Stimulated activated effector memory CD8-positive, alpha-beta T cell treated with anti-CD3 and anti-CD28 coated beads, Interleukin-12 subunit alpha, Interleukin-12 subunit beta, amount 100 ng/mL, for 72 hours (primary cell): ENCODE measurements around the gene SOCS1.
A peak's percentile ranks its signal among the peaks of the same experiment; 100 is the strongest.

Experiments
- ATAC-seq: fragments of 150-1000 bp; cut with Tn5 transposase; 2 replicates; pipeline ENCODE4 v1.10.0; 2021
- DNase-seq, 2 donors: peaks; one replicate each; pipeline ENCODE4 v3.0.0; 2021 to 2022; ENCODE audit warnings: low spot score in 2 of 2
- H3K27ac Mint-ChIP-seq: one replicate; pipeline ENCODE4 v1.8.0; 2022; ENCODE audit warnings: mild to moderate bottlenecking, mixed read lengths
- H3K36me3 Mint-ChIP-seq: one replicate; pipeline ENCODE4 v1.8.0; 2022; ENCODE audit warnings: mild to moderate bottlenecking, mixed read lengths
- H3K4me1 Mint-ChIP-seq: one replicate; pipeline ENCODE4 v1.8.0; 2022; ENCODE audit warnings: mixed read lengths
- H3K4me3 Mint-ChIP-seq: one replicate; pipeline ENCODE4 v1.8.0; 2022; ENCODE audit warnings: mild to moderate bottlenecking, mixed read lengths
- H3K9me3 Mint-ChIP-seq: one replicate; pipeline ENCODE4 v1.8.0; 2022; ENCODE audit warnings: mixed read lengths

The SOCS1 gene

GRCh38 chr16:11274964-11275363 lies 19.0 kb upstream of the SOCS1 start:
- H3K4me3 Mint-ChIP-seq = no peak overlapping the region
- no peaks in the 10 kb centered on the region for H3K36me3 Mint-ChIP-seq
- no peaks in the 10 kb centered on the region for H3K9me3 Mint-ChIP-seq
- H3K4me1 Mint-ChIP-seq = no peaks in the 10 kb centered on the region
- H3K27ac Mint-ChIP-seq = no peak overlapping the region
- no peak for ATAC-seq
- DNase-seq = no peak

DNA sequence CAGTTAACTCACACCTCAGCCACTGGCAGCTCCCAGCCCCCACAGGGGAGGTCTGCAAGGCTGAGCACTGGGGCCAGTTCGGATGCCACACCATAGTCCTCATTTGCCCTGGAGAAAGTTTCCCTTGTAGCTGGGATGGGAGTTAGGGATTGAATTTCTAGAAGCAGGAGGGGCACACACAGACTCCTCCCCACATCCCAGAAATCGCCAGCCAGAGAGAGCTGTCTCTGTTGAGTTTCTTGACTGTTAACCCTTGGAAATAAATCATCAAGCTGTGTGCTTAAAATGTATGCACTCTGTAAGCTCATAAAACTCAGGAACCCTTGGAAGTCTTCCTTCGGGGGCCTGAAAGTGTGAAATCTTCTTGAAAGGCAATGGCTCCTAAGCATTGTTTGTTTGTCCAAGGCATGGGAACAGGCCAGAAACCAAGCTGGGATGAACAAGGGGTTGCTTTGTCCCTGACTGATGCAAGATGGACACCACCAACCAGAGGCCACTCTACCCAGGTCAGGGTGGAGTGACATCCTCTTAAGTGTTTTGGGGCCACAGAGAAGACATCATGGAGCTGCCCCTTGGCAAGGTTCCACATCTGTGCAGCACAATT lies 17.8 kb upstream of the SOCS1 start:
- ATAC-seq (no peak), DNase-seq (no peak)
- no peaks in the 10 kb centered on the region for H3K9me3 Mint-ChIP-seq
- no peak overlapping the region for H3K4me3 Mint-ChIP-seq
- no peaks in the 10 kb centered on the region for H3K4me1 Mint-ChIP-seq
- H3K27ac Mint-ChIP-seq = no peak overlapping the region
- no peaks in the 10 kb centered on the region for H3K36me3 Mint-ChIP-seq

DNA sequence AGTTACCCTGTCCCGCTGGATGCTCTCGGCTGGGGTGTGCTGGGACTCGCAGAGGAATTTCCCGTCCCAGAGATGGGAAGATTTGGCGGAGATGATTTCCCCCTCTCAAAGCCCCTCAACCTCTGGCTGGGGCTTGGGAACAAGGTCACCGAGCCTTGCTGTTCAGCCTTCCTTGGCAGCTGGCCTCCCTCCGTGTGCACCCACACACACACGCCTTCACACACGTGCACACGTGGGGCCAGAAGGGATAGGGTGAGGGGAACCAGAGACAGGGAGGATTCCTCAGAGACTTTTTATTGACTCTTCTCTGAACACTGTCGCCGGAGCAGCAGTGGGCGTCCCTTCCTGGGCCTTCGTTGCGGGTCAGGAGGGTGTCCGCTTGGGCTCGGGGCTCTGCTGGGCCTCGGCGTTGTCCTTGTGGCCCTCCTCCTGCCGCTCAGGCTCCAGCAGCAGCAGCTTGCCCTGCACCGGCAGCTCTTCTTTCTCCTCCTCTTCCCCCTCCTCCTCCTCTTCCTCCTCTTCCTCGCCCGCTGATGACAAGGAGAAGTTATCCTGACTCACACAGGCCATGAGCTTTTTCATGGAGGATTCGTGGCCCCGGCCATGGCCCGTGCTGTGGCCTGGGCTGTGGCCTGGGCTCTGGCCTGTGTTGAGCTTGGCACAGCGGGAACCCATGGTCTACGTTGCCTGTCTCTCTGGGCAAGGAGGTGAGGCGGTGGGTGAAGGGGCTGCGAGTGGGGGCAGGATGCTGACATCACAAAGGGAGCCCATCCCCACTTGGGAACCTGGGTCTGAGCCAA lies 17.1 kb upstream of the SOCS1 start, which contains the start of gene PRM3:
PRM3 (minus strand) TSS at position 709 of the 800 bp plus-strand sequence; CDS start at position 675, 34 bp downstream.
- DNase-seq (no peak), ATAC-seq (no peak)
- no peaks in the 10 kb centered on the region for H3K36me3 Mint-ChIP-seq
- no peaks in the 10 kb centered on the region for H3K9me3 Mint-ChIP-seq
- H3K4me1 Mint-ChIP-seq = no peaks in the 10 kb centered on the region
- H3K4me3 Mint-ChIP-seq = no peak within 1 kb of the TSS
- H3K27ac Mint-ChIP-seq = no peak within 1 kb of the TSS

DNA sequence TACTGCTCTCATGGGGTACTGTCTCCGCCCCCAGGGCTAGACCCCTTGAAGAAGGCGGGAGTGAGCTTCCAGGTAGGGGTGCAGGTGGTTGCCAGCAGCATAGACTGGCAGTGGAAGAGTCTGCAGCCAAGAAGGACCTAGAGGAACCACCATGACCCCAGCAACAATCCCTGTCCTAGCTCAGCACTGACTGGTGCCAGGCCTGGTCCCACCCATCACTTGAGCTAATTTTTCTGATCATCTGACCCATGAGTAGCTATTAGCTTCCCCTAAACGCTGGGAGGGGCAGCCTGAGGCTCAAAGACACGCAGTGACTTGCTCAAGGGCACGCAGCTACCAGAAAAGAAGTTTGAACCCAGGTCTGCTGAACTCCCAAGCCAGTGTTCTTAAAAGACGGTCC lies 16.5 kb upstream of the SOCS1 start:
- Mint-ChIP-seq H3K4me3 (no peak overlapping the region), H3K36me3 (no peaks in the 10 kb centered on the region), H3K4me1 (no peaks in the 10 kb centered on the region), H3K27ac (no peak overlapping the region), H3K9me3 (no peaks in the 10 kb centered on the region)
- ATAC-seq = no peak
- no peak for DNase-seq

DNA sequence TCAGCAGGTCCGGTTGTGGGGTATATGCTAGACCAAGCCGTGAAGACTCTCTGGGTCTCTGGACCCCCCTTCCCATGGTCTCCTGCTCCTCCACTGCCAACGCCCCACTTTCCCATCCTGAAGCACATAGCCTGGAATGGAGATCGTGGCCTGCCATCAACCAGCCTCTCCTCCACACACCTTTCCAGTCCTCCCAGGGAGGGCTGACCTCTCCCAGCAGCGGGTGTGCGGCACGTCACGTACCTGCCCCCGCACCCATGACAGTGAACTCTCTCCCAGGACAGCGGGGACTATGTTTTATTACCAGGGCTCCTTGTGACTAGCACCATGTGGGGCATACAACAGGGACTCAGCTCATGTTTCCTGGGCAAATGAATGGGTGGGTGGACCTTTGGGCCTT lies 15.6 kb upstream of the SOCS1 start:
- Mint-ChIP-seq H3K4me1 (no peaks in the 10 kb centered on the region), H3K27ac (no peak overlapping the region), H3K4me3 (no peak overlapping the region), H3K9me3 (no peaks in the 10 kb centered on the region), H3K36me3 (no peaks in the 10 kb centered on the region)
- ATAC-seq (no peak), DNase-seq (no peak)

DNA sequence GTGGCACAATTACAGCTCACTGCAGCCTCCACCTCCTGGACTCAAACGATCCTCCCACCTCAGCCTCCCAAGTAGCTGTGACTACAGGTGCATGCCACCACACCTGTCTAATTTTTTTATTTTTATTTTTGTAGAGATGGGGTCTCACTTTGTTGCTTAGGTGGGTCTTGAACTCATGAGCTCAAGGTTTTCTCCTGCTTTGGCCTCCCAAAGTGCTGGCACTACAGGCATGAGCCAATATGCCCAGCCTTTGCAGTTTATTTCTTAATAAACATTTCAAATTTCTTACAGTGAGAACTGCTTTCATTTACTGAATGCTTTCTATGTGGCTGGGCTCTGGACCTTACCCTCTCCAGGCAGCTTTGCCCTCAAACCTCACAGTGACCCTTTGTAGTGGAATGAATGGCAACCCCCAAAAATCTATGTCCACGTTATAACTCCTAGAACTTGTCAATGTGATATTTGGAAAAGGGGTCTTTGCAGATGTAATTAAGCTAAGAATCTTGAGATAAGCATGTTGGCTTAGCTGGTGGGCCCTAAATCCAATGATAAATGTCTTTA lies 14.7 kb upstream of the SOCS1 start:
- H3K27ac Mint-ChIP-seq = no peak overlapping the region
- ATAC-seq (no peak), DNase-seq (no peak)
- no peak overlapping the region for H3K4me3 Mint-ChIP-seq
- H3K9me3 Mint-ChIP-seq = no peaks in the 10 kb centered on the region
- no peaks in the 10 kb centered on the region for H3K36me3 Mint-ChIP-seq
- no peaks in the 10 kb centered on the region for H3K4me1 Mint-ChIP-seq

DNA sequence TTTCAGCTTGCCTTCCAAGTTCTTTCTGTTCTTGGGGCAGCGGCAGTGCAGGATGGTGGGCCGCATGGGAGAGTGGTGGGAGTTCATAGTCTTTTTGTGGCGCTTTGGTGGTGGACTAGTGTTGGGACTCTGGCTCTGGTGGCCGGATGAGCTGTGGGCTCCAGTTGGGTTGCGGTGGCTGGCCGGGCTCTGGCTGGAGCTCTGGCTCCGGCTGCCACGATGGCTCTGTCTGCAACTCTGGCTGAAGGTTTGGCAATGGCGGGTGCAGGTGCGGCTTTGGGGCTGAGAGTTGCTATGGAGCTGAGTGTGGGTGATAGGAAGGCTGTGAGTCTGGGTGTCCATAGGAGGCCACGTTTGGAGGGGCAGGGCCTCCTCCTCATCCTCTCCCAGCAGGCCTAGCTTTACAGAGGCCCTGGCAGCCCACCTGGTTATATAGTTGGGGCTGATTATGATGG lies 12.9 kb upstream of the SOCS1 start, which contains the start of gene TNP2:
TNP2 (minus strand) TSS at position 405 of the 455 bp plus-strand sequence; CDS start at position 342, 63 bp downstream.
- ATAC-seq (no peak), DNase-seq (no peak)
- peaks cover 8% of the 10 kb centered on the region for H3K4me1 Mint-ChIP-seq
- no peaks in the 10 kb centered on the region for H3K36me3 Mint-ChIP-seq
- no peak within 1 kb of the TSS for H3K27ac Mint-ChIP-seq
- H3K9me3 Mint-ChIP-seq = no peaks in the 10 kb centered on the region
- no peak within 1 kb of the TSS for H3K4me3 Mint-ChIP-seq

GRCh38 chr16:11265124-11265523 lies 9.1 kb upstream of the SOCS1 start:
- DNase-seq (no peak), ATAC-seq (no peak)
- Mint-ChIP-seq H3K4me3 (no peak overlapping the region), H3K9me3 (no peaks in the 10 kb centered on the region), H3K4me1 (peaks cover 23% of the 10 kb centered on the region), H3K36me3 (peaks cover 4% of the 10 kb centered on the region), H3K27ac (no peak overlapping the region)

DNA sequence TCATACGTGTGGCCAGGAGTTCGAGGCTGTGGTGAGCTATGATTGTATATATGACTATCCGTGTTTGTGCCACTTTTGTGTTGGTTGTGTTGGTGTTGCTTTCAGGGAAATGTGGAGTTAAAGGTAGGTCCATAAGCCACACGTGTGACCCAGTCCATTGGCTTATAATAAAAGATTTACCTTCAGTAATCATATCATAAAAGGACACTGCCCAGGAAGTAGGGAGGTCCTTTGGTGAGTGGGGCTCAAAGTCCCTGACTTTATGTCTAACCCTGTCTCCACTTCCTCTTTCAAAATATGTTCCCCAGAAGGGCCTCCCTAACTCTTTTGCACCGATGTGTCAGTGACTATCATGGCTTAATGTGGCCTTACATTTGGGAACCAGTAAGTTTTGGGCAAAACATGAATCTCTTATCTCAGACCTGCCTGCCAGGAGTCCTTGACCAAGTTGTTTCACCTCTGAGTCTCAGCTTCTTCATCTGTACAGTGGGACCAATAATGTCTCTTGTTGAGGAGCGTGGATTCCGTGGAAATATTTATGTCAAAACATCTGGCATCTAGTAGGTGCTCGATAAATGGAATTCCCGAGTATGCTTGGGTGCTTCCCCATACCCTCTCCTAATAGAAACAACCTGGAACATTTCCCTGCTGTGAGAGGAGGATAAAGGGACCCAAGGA lies 8.3 kb upstream of the SOCS1 start:
- ATAC-seq (peak; percentile 17), DNase-seq (no peak)
- Mint-ChIP-seq H3K27ac (peak overlapping the region; percentile 53), H3K4me1 (peaks cover 26% of the 10 kb centered on the region), H3K36me3 (peaks cover 4% of the 10 kb centered on the region), H3K9me3 (no peaks in the 10 kb centered on the region), H3K4me3 (peak overlapping the region; percentile 30)

- H3K4me1 Mint-ChIP-seq = peaks cover 32% of the 10 kb centered on the region
- peak in 1 of 2 donors; percentile 81 for DNase-seq
- H3K36me3 Mint-ChIP-seq = peaks cover 4% of the 10 kb centered on the region
- H3K4me3 Mint-ChIP-seq = peak overlapping the region; percentile 30
- H3K27ac Mint-ChIP-seq = peak overlapping the region; percentile 53
- H3K9me3 Mint-ChIP-seq = no peaks in the 10 kb centered on the region
- peak; percentile 92 for ATAC-seq
These were observed 7.7 kb upstream of the SOCS1 start for GRCh38 chr16:11263737-11264136.

DNA sequence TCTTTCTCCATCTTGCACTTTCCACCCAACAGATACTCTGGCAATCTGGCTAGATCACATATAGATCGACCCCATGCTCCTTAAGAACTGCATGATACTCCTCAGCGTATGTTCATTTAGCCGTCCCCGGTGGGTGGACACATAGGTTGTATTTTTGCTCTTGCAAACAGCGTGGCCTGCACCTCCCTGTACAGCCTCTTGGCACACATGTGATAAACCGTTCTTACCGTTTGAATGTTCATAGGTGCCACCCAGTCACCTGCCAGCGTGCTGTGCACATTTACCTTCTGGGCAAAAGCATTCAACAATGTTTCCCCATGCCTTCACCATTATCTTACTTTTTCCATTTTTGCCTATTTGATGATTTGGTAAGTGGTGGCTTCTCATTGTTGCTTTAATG lies 6.9 kb upstream of the SOCS1 start:
- ATAC-seq (no peak), DNase-seq (no peak)
- Mint-ChIP-seq H3K36me3 (peaks cover 4% of the 10 kb centered on the region), H3K9me3 (no peaks in the 10 kb centered on the region), H3K27ac (no peak overlapping the region), H3K4me1 (peaks cover 40% of the 10 kb centered on the region), H3K4me3 (no peak overlapping the region)

DNA sequence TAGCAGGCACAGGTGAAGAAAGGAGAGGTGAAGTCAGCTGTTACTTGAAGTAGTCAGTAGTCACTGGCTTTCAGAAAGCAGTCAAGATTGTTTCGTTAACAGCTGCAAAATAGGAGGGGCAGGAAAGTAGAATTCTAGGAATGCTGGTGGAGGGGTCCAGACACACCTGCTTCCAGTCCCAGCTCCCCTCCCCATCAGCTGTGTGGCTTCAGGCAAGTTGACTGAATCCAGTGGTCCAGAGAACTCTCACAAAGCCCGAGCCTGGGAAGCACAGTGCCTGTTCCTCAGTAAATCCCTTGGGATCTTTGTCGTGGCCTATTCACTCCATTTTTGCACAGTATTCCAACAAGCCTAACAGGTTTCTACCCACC lies 4.6 kb upstream of the SOCS1 start:
- Mint-ChIP-seq H3K36me3 (peaks cover 23% of the 10 kb centered on the region), H3K9me3 (no peaks in the 10 kb centered on the region), H3K4me1 (peaks cover 49% of the 10 kb centered on the region), H3K27ac (no peak overlapping the region), H3K4me3 (no peak overlapping the region)
- ATAC-seq (no peak), DNase-seq (no peak)

- H3K9me3 Mint-ChIP-seq = no peaks in the 10 kb centered on the region
- ATAC-seq = no peak
- H3K4me1 Mint-ChIP-seq = peaks cover 49% of the 10 kb centered on the region
- H3K36me3 Mint-ChIP-seq = peaks cover 30% of the 10 kb centered on the region
- H3K27ac Mint-ChIP-seq = no peak overlapping the region
- no peak overlapping the region for H3K4me3 Mint-ChIP-seq
- DNase-seq = no peak
These were observed 3.9 kb upstream of the SOCS1 start for GRCh38 chr16:11259655-11260595.

- Mint-ChIP-seq H3K9me3 (no peaks in the 10 kb centered on the region), H3K36me3 (peaks cover 41% of the 10 kb centered on the region), H3K27ac (peak overlapping the region; percentile 69), H3K4me3 (peak overlapping the region; percentile 95), H3K4me1 (peaks cover 41% of the 10 kb centered on the region)
- peak in 1 of 2 donors; percentile 68 for DNase-seq
- no peak for ATAC-seq
These were observed 2.8 kb upstream of the SOCS1 start for GRCh38 chr16:11258553-11259492.
